Ascending aorta (tissue), 2 donors: ENCODE results near the gene TAGLN2. TPM values are rescaled to one million over a fixed set of nuclear protein-coding genes. Genes with fewer than 3 reads are reported as not detected.

Experiments
- DNase-seq, 2 donors: peaks; one replicate each; pipeline ENCODE4 v3.0.0-alpha.2; 2019; ENCODE audit warnings: low spot score in 2 of 2
- H3K27ac ChIP-seq, 2 donors: fragments of 200-600 bp; sonication (generic); one replicate each; pipeline ENCODE4 v1.5.1; 2016 to 2017; ENCODE audit warnings: mild to moderate bottlenecking in 1 of 2
- H3K27me3 ChIP-seq: fragments of 200-600 bp; sonication (generic); one replicate; pipeline ENCODE4 v1.5.1; 2017
- H3K36me3 ChIP-seq, 2 donors: fragments of 200-600 bp; sonication (generic); one replicate each; pipeline ENCODE4 v1.5.1; 2016
- H3K4me1 ChIP-seq, 2 donors: fragments of 200-600 bp; sonication (generic); one replicate each; pipeline ENCODE4 v1.5.1; 2016 to 2017; ENCODE audit warnings: mild to moderate bottlenecking in 1 of 2
- H3K4me3 ChIP-seq, 2 donors: fragments of 200-600 bp; sonication (generic); one replicate each; pipeline ENCODE4 v1.5.1; 2016 to 2017; ENCODE audit warnings: mild to moderate bottlenecking in 1 of 2
- H3K9me3 ChIP-seq, 2 donors: fragments of 200-600 bp; sonication (generic); one replicate each; pipeline ENCODE4 v1.5.1; 2016
- intact Hi-C: fragments of 100-400 bp; cut with DNase I; formaldehyde crosslinking; loops from one replicate; pipeline ENCODE4 v1.15.1; 2023
- total RNA-seq: library from RNA; depleted of rRNA; stranded (reverse); fragments of >200 nt; gene quantifications from one replicate; pipeline ENCODE4 v1.1.0, GENCODE V29; 2016
- TF ChIP-seq, protein P1 (sequence below), 3 experiments: fragments of 200-600 bp in 2 of 3; fragments of 450-650 bp in 1 of 3; sonication (generic) in 2 of 3; IDR thresholded peaks; one replicate each; pipeline ENCODE4 v1.5.1; 2016 to 2019; ENCODE audit warnings: antibody characterized with exemption in 3 of 3, mild to moderate bottlenecking in 1 of 3, moderate library complexity in 1 of 3

Gene TAGLN2
- total RNA-seq, 1 donor from 2014 or later, result 363 TPM

- Histone ChIP-seq H3K9me3 (no peaks in the 10 kb centered on the region), H3K27me3 (no peaks in the 10 kb centered on the region), H3K4me1 (no peaks in the 10 kb centered on the region), H3K36me3 (no peaks in the 10 kb centered on the region), H3K4me3 (no peak overlapping the region), H3K27ac (no peak overlapping the region)
- no peak for DNase-seq
- TF ChIP-seq, protein P1, sequence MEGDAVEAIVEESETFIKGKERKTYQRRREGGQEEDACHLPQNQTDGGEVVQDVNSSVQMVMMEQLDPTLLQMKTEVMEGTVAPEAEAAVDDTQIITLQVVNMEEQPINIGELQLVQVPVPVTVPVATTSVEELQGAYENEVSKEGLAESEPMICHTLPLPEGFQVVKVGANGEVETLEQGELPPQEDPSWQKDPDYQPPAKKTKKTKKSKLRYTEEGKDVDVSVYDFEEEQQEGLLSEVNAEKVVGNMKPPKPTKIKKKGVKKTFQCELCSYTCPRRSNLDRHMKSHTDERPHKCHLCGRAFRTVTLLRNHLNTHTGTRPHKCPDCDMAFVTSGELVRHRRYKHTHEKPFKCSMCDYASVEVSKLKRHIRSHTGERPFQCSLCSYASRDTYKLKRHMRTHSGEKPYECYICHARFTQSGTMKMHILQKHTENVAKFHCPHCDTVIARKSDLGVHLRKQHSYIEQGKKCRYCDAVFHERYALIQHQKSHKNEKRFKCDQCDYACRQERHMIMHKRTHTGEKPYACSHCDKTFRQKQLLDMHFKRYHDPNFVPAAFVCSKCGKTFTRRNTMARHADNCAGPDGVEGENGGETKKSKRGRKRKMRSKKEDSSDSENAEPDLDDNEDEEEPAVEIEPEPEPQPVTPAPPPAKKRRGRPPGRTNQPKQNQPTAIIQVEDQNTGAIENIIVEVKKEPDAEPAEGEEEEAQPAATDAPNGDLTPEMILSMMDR (IDR thresholded peaks at IDR 0.05), result no peak
- intact Hi-C loops, result no loop called here
Measured at GRCh38 chr1:159968901-159969300, 43.6 kb upstream of the TAGLN2 start.

- Histone ChIP-seq H3K27ac (no peak overlapping the region), H3K9me3 (no peaks in the 10 kb centered on the region), H3K4me3 (no peak overlapping the region), H3K27me3 (no peaks in the 10 kb centered on the region), H3K4me1 (no peaks in the 10 kb centered on the region), H3K36me3 (no peaks in the 10 kb centered on the region)
- peak in 1 of 2 donors; percentile 7 for DNase-seq
- intact Hi-C loops, result no loop called here
- TF ChIP-seq, protein P1 (IDR thresholded peaks at IDR 0.05), result no peak
Measured at GRCh38 chr1:159965263-159965662, 40.0 kb upstream of the TAGLN2 start.

DNA sequence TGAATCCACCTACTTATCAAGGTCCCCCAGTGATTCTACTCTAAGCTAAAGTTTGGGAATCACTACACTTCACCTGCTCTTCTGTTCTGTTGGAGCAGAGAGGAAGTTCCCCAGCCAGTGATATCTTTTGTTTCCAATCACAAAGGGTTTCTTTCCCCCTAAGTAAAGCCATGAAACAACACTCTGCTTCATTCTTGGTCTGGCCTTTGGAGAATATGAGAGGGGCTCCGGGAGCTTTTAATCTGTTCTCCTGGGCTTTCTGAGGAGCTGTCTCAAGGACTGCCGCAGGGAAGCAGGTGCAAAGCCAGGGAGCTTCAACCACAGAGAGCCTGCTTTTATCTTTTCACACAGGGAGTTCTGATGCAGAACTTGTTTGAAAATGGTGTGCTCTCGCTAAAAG lies 38.8 kb upstream of the TAGLN2 start:
- H3K9me3 ChIP-seq, result no peaks in the 10 kb centered on the region
- H3K4me1 ChIP-seq, result no peaks in the 10 kb centered on the region
- intact Hi-C loops, result no loop called here
- DNase-seq, result no peak
- no peaks in the 10 kb centered on the region for H3K36me3 ChIP-seq
- no peak overlapping the region for H3K4me3 ChIP-seq
- TF ChIP-seq, protein P1 (IDR thresholded peaks at IDR 0.05), result no peak
- no peak overlapping the region for H3K27ac ChIP-seq
- no peaks in the 10 kb centered on the region for H3K27me3 ChIP-seq

GRCh38 chr1:159962176-159962575 lies 36.9 kb upstream of the TAGLN2 start:
- H3K4me1 ChIP-seq, result no peaks in the 10 kb centered on the region
- peak in 1 of 2 donors; percentile 54 for DNase-seq
- no peaks in the 10 kb centered on the region for H3K27me3 ChIP-seq
- H3K4me3 ChIP-seq, result no peak overlapping the region
- no peaks in the 10 kb centered on the region for H3K36me3 ChIP-seq
- no peak overlapping the region for H3K27ac ChIP-seq
- intact Hi-C loops, result no loop called here
- TF ChIP-seq, protein P1 (IDR thresholded peaks at IDR 0.05), result no peak
- H3K9me3 ChIP-seq, result no peaks in the 10 kb centered on the region

DNA sequence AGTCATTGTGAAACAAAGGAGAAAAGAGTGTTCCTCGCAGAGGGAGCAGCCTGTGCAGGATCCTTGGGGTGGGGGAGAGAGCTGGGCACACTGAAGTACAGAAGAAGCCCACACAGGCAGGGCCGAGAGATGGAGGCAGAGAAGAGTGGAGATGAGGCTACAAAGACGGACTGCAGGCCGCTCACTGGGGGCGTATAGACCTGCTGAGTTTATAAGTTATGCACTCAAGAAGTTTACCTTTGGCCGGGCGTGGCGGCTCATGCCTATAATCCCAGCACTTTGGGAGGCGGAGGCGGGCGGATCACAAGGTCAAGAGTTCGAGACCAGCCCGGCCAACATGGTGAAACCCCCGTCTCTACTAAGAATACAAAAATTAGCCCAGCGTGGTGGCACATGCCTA lies 36.3 kb upstream of the TAGLN2 start:
- no peak overlapping the region for H3K27ac ChIP-seq
- H3K4me1 ChIP-seq, result no peaks in the 10 kb centered on the region
- TF ChIP-seq, protein P1 (IDR thresholded peaks at IDR 0.05), result no peak
- H3K36me3 ChIP-seq, result no peaks in the 10 kb centered on the region
- intact Hi-C loops, result no loop called here
- no peak overlapping the region for H3K4me3 ChIP-seq
- H3K27me3 ChIP-seq, result no peaks in the 10 kb centered on the region
- peak in 1 of 2 donors; percentile 58 for DNase-seq
- H3K9me3 ChIP-seq, result no peaks in the 10 kb centered on the region
